ENCODE measurements around the gene SGMS1.
"Not testable (repeated sequence)": the region's sequence is repeated elsewhere in the genome, so short reads cannot be mapped to it uniquely, and the experiment has no call there.

- not testable (repeated sequence) for TF ChIP-seq CTCF (IDR thresholded peaks at IDR 0.05); ZFX (IDR thresholded peaks at IDR 0.05; ENCODE audit: borderline replicate concordance)
These were observed 48.4 kb upstream of the SGMS1 start for GRCh38 chr10:50672152-50672551.
